A549 (cell line): Measurements from ENCODE around the gene KRT84. TPM values are rescaled to one million over a fixed set of nuclear protein-coding genes. Genes with fewer than 3 reads are reported as not detected.
"Not testable (repeated sequence)": the region's sequence is repeated elsewhere in the genome, so short reads cannot be mapped to it uniquely, and the experiment has no call there.

ENCODE experiments used
- ATAC-seq, 2 experiments: fragments of 200-7000 bp in 1 of 2; fragments of >200 bp in 1 of 2; cut with Nextera tagmentation in 1 of 2; cut with Tn5 transposase in 1 of 2; 3 replicates each; pipeline versions ENCODE4 v1.8.0 to v1.9.1; 2018 to 2020; ENCODE audit warnings: mild to moderate bottlenecking in 1 of 2, moderate library complexity in 1 of 2
- CTCF ChIA-PET: fragments of 300-600 bp; sonication (Branson Sonifier 250); formaldehyde crosslinking; extraction: SDS; loops from one replicate; lab custom pipeline; 2021; ENCODE audit warnings: antibody characterized with exemption, inconsistent platforms; lab: Yijun Ruan, JAX
- POLR2A ChIA-PET: fragments of 350-600 bp; formaldehyde crosslinking; extraction: SDS; loops from one replicate; lab custom pipeline; 2021; ENCODE audit warnings: antibody characterized with exemption, inconsistent platforms; lab: Yijun Ruan, JAX
- DNase-seq, 2 experiments: peaks; one replicate each; pipeline versions ENCODE4 v3.0.0 to v3.0.0-alpha.2; 2011 to 2016; ENCODE audit warnings: low read depth in 1 of 2, low spot score in 1 of 2
- FAIRE-seq: peaks from 2 replicates; lab custom pipeline; 2011; peaks lifted over from hg19 to GRCh38; lab: Jason Lieb, UNC
- H3K27ac ChIP-seq, 2 experiments: fragments of >200 bp; sonication (Bioruptor Twin); formaldehyde crosslinking; 3 replicates each; pipeline ENCODE4 v1.5.1; 2016 to 2017
- H3K4me1 ChIP-seq: fragments of >200 bp; sonication (Bioruptor Twin); formaldehyde crosslinking; 3 replicates; pipeline ENCODE4 v1.6.1; 2016
- H3K4me2 ChIP-seq: fragments of >200 bp; sonication (Bioruptor Twin); formaldehyde crosslinking; 3 replicates; pipeline ENCODE4 v1.6.1; 2016
- H3K4me3 ChIP-seq: fragments of >200 bp; sonication (Bioruptor Twin); formaldehyde crosslinking; 3 replicates; pipeline ENCODE4 v1.5.1; 2016
- H3K9me3 ChIP-seq: fragments of >200 bp; sonication (Bioruptor Twin); formaldehyde crosslinking; 3 replicates; pipeline ENCODE4 v1.6.1; 2016
- CEBPB ChIP-seq, 2 experiments: fragments of >200 bp in 1 of 2; sonication (Bioruptor Twin) in 1 of 2; formaldehyde crosslinking in 1 of 2; IDR thresholded peaks; 2 replicates each; pipeline ENCODE4 v1.6.1; 2012 to 2016
- CHD2 ChIP-seq: fragments of 150-350 bp; IDR thresholded peaks from 2 replicates; pipeline ENCODE4 v1.6.1; 2014; ENCODE audit warnings: low read length; ENCODE audit not compliant: partially characterized antibody
- CHD4 ChIP-seq: fragments of 200-600 bp; sonication (generic); IDR thresholded peaks from 2 replicates; pipeline ENCODE4 v1.6.1; 2016; ENCODE audit warnings: antibody characterized with exemption, mild to moderate bottlenecking, borderline replicate concordance
- FOSL2 ChIP-seq, 2 experiments: fragments of 450-650 bp in 1 of 2; fragments of >200 bp in 1 of 2; sonication (Bioruptor Twin) in 1 of 2; formaldehyde crosslinking; IDR thresholded peaks; 2 replicates each; pipeline versions ENCODE4 v1.5.0 to v1.6.1; 2016 to 2020; ENCODE audit warnings: mild to moderate bottlenecking in 1 of 2, moderate library complexity in 1 of 2
- HDAC2 ChIP-seq: fragments of 200-600 bp; sonication (generic); IDR thresholded peaks from 2 replicates; pipeline ENCODE4 v1.6.1; 2016
- HOXA7 ChIP-seq: fragments of 250-450 bp; sonication (Bioruptor Pico); IDR thresholded peaks from 2 replicates; pipeline ENCODE4 v1.5.0; 2020; ENCODE audit warnings: mild to moderate bottlenecking, moderate library complexity
- HOXB13 ChIP-seq: fragments of 250-450 bp; sonication (Bioruptor Pico); IDR thresholded peaks from 2 replicates; pipeline ENCODE4 v1.5.0; 2020; ENCODE audit warnings: low read depth, mild to moderate bottlenecking, moderate library complexity
- POLR2A ChIP-seq: IDR thresholded peaks from 2 replicates; pipeline ENCODE4 v1.6.1; 2012; ENCODE audit warnings: mild to moderate bottlenecking, low read length
- POLR2AphosphoS2 ChIP-seq: conservative IDR thresholded peaks from 2 replicates; pipeline ENCODE4 v1.6.1; 2012; ENCODE audit warnings: low read length, improper control_type of control experiment, inconsistent platforms
- RAD21 ChIP-seq, 2 experiments: fragments of >200 bp in 1 of 2; sonication (Bioruptor Twin) in 1 of 2; formaldehyde crosslinking in 1 of 2; IDR thresholded peaks in 1 of 2; conservative IDR thresholded peaks in 1 of 2; 2 replicates in 1 of 2; 3 replicates in 1 of 2; pipeline ENCODE4 v1.6.1; 2012 to 2018; ENCODE audit warnings: inconsistent platforms in 1 of 2
- RARB ChIP-seq: fragments of 250-450 bp; sonication (Bioruptor Pico); IDR thresholded peaks from 2 replicates; pipeline ENCODE4 v1.8.0; 2021; ENCODE audit warnings: mild to moderate bottlenecking, moderate library complexity
- RCOR1 ChIP-seq: fragments of 150-350 bp; IDR thresholded peaks from 2 replicates; pipeline ENCODE4 v1.6.1; 2014; ENCODE audit warnings: antibody characterized with exemption, low read length, low read depth
- ZFP36 ChIP-seq: fragments of 450-650 bp; IDR thresholded peaks from 2 replicates; pipeline ENCODE4 v1.6.1; 2014; ENCODE audit warnings: borderline replicate concordance; ENCODE audit not compliant: partially characterized antibody
- WGBS: methylation state at CpG from one replicate; pipeline ENCODE4 v1.1.6; 2017; ENCODE audit errors: missing lambda C conversion rate; 5-methylcytosine and 5-hydroxymethylcytosine counted together
- polyA plus RNA-seq, 4 experiments: library from polyadenylated mRNA; depleted of rRNA in 3 of 4; stranded (reverse); fragments of >200 nt; fragmentation: RNase III in 1 of 4; extraction: RNeasy Plus Mini Kit Qiagen cat#74134 plus additional on column Dnase treatment in 1 of 4; gene quantifications; 2 replicates in 3 of 4; 3 replicates in 1 of 4; pipeline ENCODE4 v1.2.3, GENCODE V29; 2011 to 2017
- TF ChIP-seq, protein P1 (sequence below): fragments of >200 bp; sonication (Bioruptor Twin); formaldehyde crosslinking; IDR thresholded peaks from 3 replicates; pipeline ENCODE4 v1.6.1; 2016
- TF ChIP-seq, protein P2 (sequence below): fragments of 450-650 bp; IDR thresholded peaks from 2 replicates; pipeline ENCODE4 v1.6.1; 2014; ENCODE audit warnings: antibody characterized with exemption
- TF ChIP-seq, protein P3 (sequence below): fragments of >200 bp; sonication (Bioruptor Twin); formaldehyde crosslinking; IDR thresholded peaks from 3 replicates; pipeline ENCODE4 v1.5.1; 2016

KRT84 gene
- polyA plus RNA-seq, 2 of the 4 experiments (the other 2 are of a cell fraction) = not detected

GRCh38 chr12:52347016-52347415 lies 38.4 kb downstream of the KRT84 start:
- Histone ChIP-seq H3K4me2 (no peak overlapping the region), H3K27ac (peak overlapping the region in 1 of 2 experiments; percentile 62; a peak in 2 of 6 replicates), H3K4me3 (no peak overlapping the region), H3K4me1 (peaks cover 17% of the 10 kb centered on the region), H3K9me3 (peaks cover 11% of the 10 kb centered on the region)
- CTCF ChIA-PET = interaction anchor here (0.8 to 3.2 kb wide), 4 partner anchors 19 to 533 kb away, joined by 3 to 21 read pairs (median 14); no protein-coding TSS in a partner anchor
- ATAC-seq (no peak), DNase-seq (no peak), FAIRE-seq (no peak)
- POLR2A ChIA-PET = no interaction called here
- 92% methylated on average over 9 of the region's 9 CpGs for WGBS
- no peak for TF ChIP-seq RARB (CRISPR knock-in tag)
- TF ChIP-seq RAD21 (conservative IDR thresholded peaks at IDR 0.05 in 1 of 2, IDR thresholded peaks at IDR 0.05 in 1 of 2) = no peak
- TF ChIP-seq, protein P1, sequence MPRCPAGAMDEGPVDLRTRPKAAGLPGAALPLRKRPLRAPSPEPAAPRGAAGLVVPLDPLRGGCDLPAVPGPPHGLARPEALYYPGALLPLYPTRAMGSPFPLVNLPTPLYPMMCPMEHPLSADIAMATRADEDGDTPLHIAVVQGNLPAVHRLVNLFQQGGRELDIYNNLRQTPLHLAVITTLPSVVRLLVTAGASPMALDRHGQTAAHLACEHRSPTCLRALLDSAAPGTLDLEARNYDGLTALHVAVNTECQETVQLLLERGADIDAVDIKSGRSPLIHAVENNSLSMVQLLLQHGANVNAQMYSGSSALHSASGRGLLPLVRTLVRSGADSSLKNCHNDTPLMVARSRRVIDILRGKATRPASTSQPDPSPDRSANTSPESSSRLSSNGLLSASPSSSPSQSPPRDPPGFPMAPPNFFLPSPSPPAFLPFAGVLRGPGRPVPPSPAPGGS = no peak
- no peak for TF ChIP-seq CHD4
- no peak for TF ChIP-seq POLR2AphosphoS2

GRCh38 chr12:52346593-52346992 lies 38.9 kb downstream of the KRT84 start:
- ChIA-PET CTCF (interaction anchor here (0.8 to 3.2 kb wide), 8 partner anchors 12 to 533 kb away, joined by 3 to 28 read pairs (median 6); no protein-coding TSS in a partner anchor), POLR2A (no interaction called here)
- peaks cover 17% of the 10 kb centered on the region for H3K4me1 ChIP-seq
- DNase-seq (no peak), FAIRE-seq (no peak), ATAC-seq (peak in 1 of 2 experiments; percentile 17; a peak in 2 of 6 replicates)
- H3K4me3 ChIP-seq = no peak overlapping the region
- TF ChIP-seq, protein P1 = no peak
- TF ChIP-seq CEBPB (IDR thresholded peaks at IDR 0.05) (no peak), POLR2A (no peak), CHD2 (no peak), HOXA7 (CRISPR knock-in tag) (no peak), HOXB13 (no peak), HDAC2 (no peak), RCOR1 (no peak)
- TF ChIP-seq, protein P2, sequence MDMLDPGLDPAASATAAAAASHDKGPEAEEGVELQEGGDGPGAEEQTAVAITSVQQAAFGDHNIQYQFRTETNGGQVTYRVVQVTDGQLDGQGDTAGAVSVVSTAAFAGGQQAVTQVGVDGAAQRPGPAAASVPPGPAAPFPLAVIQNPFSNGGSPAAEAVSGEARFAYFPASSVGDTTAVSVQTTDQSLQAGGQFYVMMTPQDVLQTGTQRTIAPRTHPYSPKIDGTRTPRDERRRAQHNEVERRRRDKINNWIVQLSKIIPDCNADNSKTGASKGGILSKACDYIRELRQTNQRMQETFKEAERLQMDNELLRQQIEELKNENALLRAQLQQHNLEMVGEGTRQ = no peak
- WGBS = 92% methylated on average over 4 of the region's 4 CpGs
- no peak overlapping the region for H3K4me2 ChIP-seq
- peak overlapping the region in 1 of 2 experiments; percentile 62; a peak in 2 of 6 replicates for H3K27ac ChIP-seq
- peaks cover 11% of the 10 kb centered on the region for H3K9me3 ChIP-seq

- DNase-seq, POLR2A ChIA-PET, ATAC-seq, FAIRE-seq, H3K4me3 ChIP-seq: not testable (repeated sequence)
- CTCF ChIA-PET = interaction anchor here (0.6 to 3.0 kb wide), 13 partner anchors 10 to 535 kb away, joined by 3 to 28 read pairs (median 5); partner anchors contain the start of gene KRT85
- peaks cover 11% of the 10 kb centered on the region for H3K9me3 ChIP-seq
- H3K27ac ChIP-seq = peak overlapping the region; percentile 4 to 53; a peak in 3 of 6 replicates
- 81% methylated on average over 8 of the region's 8 CpGs for WGBS
- H3K4me2 ChIP-seq = peak overlapping the region; percentile 50; the same call in 1 of the 3 replicates
- peaks cover 17% of the 10 kb centered on the region for H3K4me1 ChIP-seq
Observed at GRCh38 chr12:52345041-52345440, 40.4 kb downstream of the KRT84 start.

- CTCF ChIA-PET = interaction anchor here (1.2 to 3.0 kb wide), 8 partner anchors 11 to 536 kb away, joined by 3 to 28 read pairs (median 7); no protein-coding TSS in a partner anchor
- POLR2A ChIA-PET = interaction anchor here (0.6 kb wide), 1 partner anchor 39 kb away, joined by 3 read pairs; no protein-coding TSS in a partner anchor
- Histone ChIP-seq H3K4me2 (no peak overlapping the region), H3K4me3 (no peak overlapping the region), H3K27ac (no peak overlapping the region), H3K9me3 (peaks cover 11% of the 10 kb centered on the region), H3K4me1 (peaks cover 17% of the 10 kb centered on the region)
- no peak for TF ChIP-seq CEBPB (IDR thresholded peaks at IDR 0.05)
- TF ChIP-seq, protein P3, sequence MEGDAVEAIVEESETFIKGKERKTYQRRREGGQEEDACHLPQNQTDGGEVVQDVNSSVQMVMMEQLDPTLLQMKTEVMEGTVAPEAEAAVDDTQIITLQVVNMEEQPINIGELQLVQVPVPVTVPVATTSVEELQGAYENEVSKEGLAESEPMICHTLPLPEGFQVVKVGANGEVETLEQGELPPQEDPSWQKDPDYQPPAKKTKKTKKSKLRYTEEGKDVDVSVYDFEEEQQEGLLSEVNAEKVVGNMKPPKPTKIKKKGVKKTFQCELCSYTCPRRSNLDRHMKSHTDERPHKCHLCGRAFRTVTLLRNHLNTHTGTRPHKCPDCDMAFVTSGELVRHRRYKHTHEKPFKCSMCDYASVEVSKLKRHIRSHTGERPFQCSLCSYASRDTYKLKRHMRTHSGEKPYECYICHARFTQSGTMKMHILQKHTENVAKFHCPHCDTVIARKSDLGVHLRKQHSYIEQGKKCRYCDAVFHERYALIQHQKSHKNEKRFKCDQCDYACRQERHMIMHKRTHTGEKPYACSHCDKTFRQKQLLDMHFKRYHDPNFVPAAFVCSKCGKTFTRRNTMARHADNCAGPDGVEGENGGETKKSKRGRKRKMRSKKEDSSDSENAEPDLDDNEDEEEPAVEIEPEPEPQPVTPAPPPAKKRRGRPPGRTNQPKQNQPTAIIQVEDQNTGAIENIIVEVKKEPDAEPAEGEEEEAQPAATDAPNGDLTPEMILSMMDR = no peak
- no peak for TF ChIP-seq ZFP36
- TF ChIP-seq FOSL2 (IDR thresholded peaks at IDR 0.05) = no peak
- no peak for TF ChIP-seq FOSL2 (CRISPR knock-in tag; IDR thresholded peaks at IDR 0.05)
- no peak for ATAC-seq
- FAIRE-seq = no peak
- WGBS = 95% methylated on average over 12 of the region's 12 CpGs
- no peak for DNase-seq
Observed at GRCh38 chr12:52344111-52344510, 41.3 kb downstream of the KRT84 start.
